Astrocyte (in vitro differentiated cells and primary cell): Measurements from ENCODE around the gene GALK2.
"Not testable (repeated sequence)": the region's sequence is repeated elsewhere in the genome, so short reads cannot be mapped to it uniquely, and the experiment has no call there.

Experiments used
- EZH2 ChIP-seq: IDR thresholded peaks from 2 replicates; pipeline ENCODE4 v1.6.1; 2012; ENCODE audit warnings: mild to moderate bottlenecking, low read length, inconsistent platforms; ENCODE audit not compliant: insufficient read depth
- TF ChIP-seq, protein P1 (sequence below): IDR thresholded peaks from 2 replicates; pipeline ENCODE4 v1.5.1; 2011; ENCODE audit warnings: low read depth, mild to moderate bottlenecking, inconsistent platforms, low read length, moderate library complexity; ENCODE audit not compliant: insufficient read depth

DNA sequence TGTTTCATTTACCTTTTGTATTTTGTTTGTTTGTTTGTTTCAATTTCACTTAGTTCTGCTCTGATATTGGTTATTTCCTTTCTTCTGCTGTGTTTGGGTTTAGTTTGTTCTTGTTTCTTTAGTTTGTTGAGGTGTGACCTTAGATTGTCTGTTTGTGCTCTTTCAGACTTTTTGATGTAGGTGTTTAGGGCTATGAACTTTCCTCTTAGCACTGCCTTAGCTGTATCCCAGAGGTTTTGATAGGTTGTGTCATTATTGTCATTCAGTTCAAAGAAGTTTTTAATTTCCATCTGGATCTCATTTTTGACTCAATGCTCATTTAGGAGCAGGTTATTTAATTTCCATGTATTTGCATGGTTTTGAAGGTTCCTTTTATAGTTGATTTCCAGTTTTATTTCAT, 38.1 kb downstream of the GALK2 start:
- TF ChIP-seq, protein P1, sequence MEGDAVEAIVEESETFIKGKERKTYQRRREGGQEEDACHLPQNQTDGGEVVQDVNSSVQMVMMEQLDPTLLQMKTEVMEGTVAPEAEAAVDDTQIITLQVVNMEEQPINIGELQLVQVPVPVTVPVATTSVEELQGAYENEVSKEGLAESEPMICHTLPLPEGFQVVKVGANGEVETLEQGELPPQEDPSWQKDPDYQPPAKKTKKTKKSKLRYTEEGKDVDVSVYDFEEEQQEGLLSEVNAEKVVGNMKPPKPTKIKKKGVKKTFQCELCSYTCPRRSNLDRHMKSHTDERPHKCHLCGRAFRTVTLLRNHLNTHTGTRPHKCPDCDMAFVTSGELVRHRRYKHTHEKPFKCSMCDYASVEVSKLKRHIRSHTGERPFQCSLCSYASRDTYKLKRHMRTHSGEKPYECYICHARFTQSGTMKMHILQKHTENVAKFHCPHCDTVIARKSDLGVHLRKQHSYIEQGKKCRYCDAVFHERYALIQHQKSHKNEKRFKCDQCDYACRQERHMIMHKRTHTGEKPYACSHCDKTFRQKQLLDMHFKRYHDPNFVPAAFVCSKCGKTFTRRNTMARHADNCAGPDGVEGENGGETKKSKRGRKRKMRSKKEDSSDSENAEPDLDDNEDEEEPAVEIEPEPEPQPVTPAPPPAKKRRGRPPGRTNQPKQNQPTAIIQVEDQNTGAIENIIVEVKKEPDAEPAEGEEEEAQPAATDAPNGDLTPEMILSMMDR = not testable (repeated sequence)
- TF ChIP-seq EZH2 = not testable (repeated sequence)
